Measurements from ENCODE around the gene EDNRA.

The EDNRA gene

GRCh38 chr4:147498031-147498660, 17.2 kb downstream of the EDNRA start:
- peak; percentile 3 for DNase-seq

GRCh38 chr4:147508346-147508745, 27.4 kb downstream of the EDNRA start:
- no peak for DNase-seq

- DNase-seq = no peak
Measured at GRCh38 chr4:147509386-147509785, 28.5 kb downstream of the EDNRA start.

- DNase-seq = no peak
Measured at GRCh38 chr4:147510962-147511668, 30.2 kb downstream of the EDNRA start.

- DNase-seq = no peak
Measured at GRCh38 chr4:147513091-147513490, 32.2 kb downstream of the EDNRA start.

GRCh38 chr4:147513952-147514351, 33.1 kb downstream of the EDNRA start:
- DNase-seq = no peak

- DNase-seq = no peak
Measured at GRCh38 chr4:147515220-147515936, 34.5 kb downstream of the EDNRA start.

GRCh38 chr4:147516133-147516532, 35.2 kb downstream of the EDNRA start:
- no peak for DNase-seq

GRCh38 chr4:147518086-147518485, 37.2 kb downstream of the EDNRA start:
- no peak for DNase-seq

GRCh38 chr4:147518846-147519767, 38.2 kb downstream of the EDNRA start:
- peak; percentile 71 for DNase-seq

GRCh38 chr4:147524601-147525000, 43.7 kb downstream of the EDNRA start:
- no peak for DNase-seq

- no peak for DNase-seq
Measured at GRCh38 chr4:147525494-147526271, 44.8 kb downstream of the EDNRA start.

- DNase-seq = no peak
Measured at GRCh38 chr4:147526272-147526654, 45.4 kb downstream of the EDNRA start.

GRCh38 chr4:147528054-147528453, 47.2 kb downstream of the EDNRA start:
- no peak for DNase-seq

- no peak for DNase-seq
Measured at GRCh38 chr4:147530134-147530533, 49.2 kb downstream of the EDNRA start.

GRCh38 chr4:147530723-147531122, 49.8 kb downstream of the EDNRA start:
- DNase-seq = no peak

- DNase-seq = no peak
Measured at GRCh38 chr4:147532896-147533295, 52.0 kb downstream of the EDNRA start.

- DNase-seq = no peak
Measured at GRCh38 chr4:147533331-147533730, 52.4 kb downstream of the EDNRA start.

GRCh38 chr4:147535124-147535523, 54.2 kb downstream of the EDNRA start:
- DNase-seq = no peak

GRCh38 chr4:147538711-147539110, 57.8 kb downstream of the EDNRA start:
- no peak for DNase-seq

GRCh38 chr4:147539959-147540358, 59.1 kb downstream of the EDNRA start:
- peak; percentile 57 for DNase-seq
